Adrenal gland (tissue), 12 donors: ENCODE measurements around the gene TCN2. TPM values are rescaled to one million over a fixed set of nuclear protein-coding genes. Genes with fewer than 3 reads are reported as not detected.

Experiments
- DNase-seq, 7 donors: peaks; one replicate each; pipeline ENCODE4 v3.0.0-alpha.2; 2019 to 2020
- H3K27ac ChIP-seq, 5 donors: fragments of 200-600 bp; sonication (generic) in 4 of 5; 1 replicate in 3 of 5; 2 replicates in 2 of 5; pipeline versions ENCODE4 v1.5.1 to v1.8.0; 2016 to 2020; ENCODE audit warnings: mild to moderate bottlenecking in 1 of 5
- H3K27me3 ChIP-seq: fragments of 200-600 bp; 2 replicates; pipeline ENCODE4 v1.8.0; 2021
- H3K36me3 ChIP-seq, 2 donors: fragments of 200-600 bp; replicated peaks in 1 of 2; 1 replicate in 1 of 2; 2 replicates in 1 of 2; pipeline versions ENCODE4 v1.5.1 to v1.8.0; 2018 to 2022
- H3K4me1 ChIP-seq, 2 donors: fragments of 200-600 bp; replicated peaks in 1 of 2; 1 replicate in 1 of 2; 2 replicates in 1 of 2; pipeline versions ENCODE4 v1.5.1 to v1.8.0; 2018 to 2021
- H3K4me3 ChIP-seq, 4 donors: fragments of 200-600 bp; sonication (generic) in 3 of 4; one replicate each; pipeline ENCODE4 v1.5.1; 2016 to 2018
- H3K9me3 ChIP-seq, 3 donors: fragments of 200-600 bp; sonication (generic) in 1 of 3; replicated peaks in 1 of 3; 1 replicate in 2 of 3; 2 replicates in 1 of 3; pipeline versions ENCODE4 v1.5.1 to v1.8.0; 2016 to 2021
- POLR2A ChIP-seq, 2 donors: fragments of 450-650 bp; IDR thresholded peaks; one replicate each; pipeline ENCODE4 v1.6.1; 2017; ENCODE audit warnings: antibody characterized with exemption in 2 of 2, mild to moderate bottlenecking in 2 of 2, moderate library complexity in 1 of 2
- WGBS, 4 donors: extraction: QIAGEN DNeasy Blood & Tissue Kit in 2 of 4; methylation state at CpG; one replicate each; pipeline versions ENCODE4 v1.1.5 to v1.1.7; 2013 to 2017; 5-methylcytosine and 5-hydroxymethylcytosine counted together
- intact Hi-C, 2 donors: fragments of 100-400 bp; cut with DNase I; formaldehyde crosslinking; loops; one replicate each; pipeline versions ENCODE4 v1.14.1 to v1.15.0; 2022 to 2023
- polyA plus RNA-seq, 3 donors: library from polyadenylated mRNA; stranded (reverse); fragments of 200-250 nt in 2 of 3; fragments of 350-450 nt in 1 of 3; fragmentation: Illumina TruSeq in 1 of 3; extraction: RNeasy Lipid Tissue Mini Kit (QIAGEN cat#74804) in 1 of 3; gene quantifications; one replicate each; pipeline ENCODE4 v1.2.3, GENCODE V29; 2013 to 2014
- total RNA-seq, 9 donors: library from RNA; depleted of rRNA in 4 of 9; stranded (reverse); fragments of >200 nt in 4 of 9; fragments of 120-200 nt in 1 of 9; fragmentation: NEBNext Ultra II Directional in 1 of 9; extraction: Animal tissue kit (Norgen Biotek cat#: 25700) in 1 of 9; gene quantifications; one replicate each; pipeline versions ENCODE4 v1.1.0 to v1.2.4, GENCODE V29; 2013 to 2023
- TF ChIP-seq, protein P1 (sequence below), 6 experiments: fragments of 450-650 bp in 4 of 6; fragments of 200-600 bp in 2 of 6; sonication (generic) in 1 of 6; IDR thresholded peaks; 1 replicate in 5 of 6; 2 replicates in 1 of 6; pipeline versions ENCODE4 v1.5.1 to v1.8.0; 2016 to 2021; ENCODE audit warnings: antibody characterized with exemption in 6 of 6, mild to moderate bottlenecking in 2 of 6, moderate library complexity in 1 of 6
- donor health status: healthy with polysubstance abuse.
- donor health status: Bipolar disorder and iron deficiency.
- donor health status: DM: yes; HTN: yes; CAD: no.
- donor health status: DM: no; HTN: no; CAD: no.
- donor health status: DM: no; HTN: no; CAD: no.
- donor health status: DM: yes; HTN: yes; CAD: no.

TCN2 gene
- total and polyA plus RNA-seq, 12 donors: 12.8 to 108 (median 49.9) TPM

DNA sequence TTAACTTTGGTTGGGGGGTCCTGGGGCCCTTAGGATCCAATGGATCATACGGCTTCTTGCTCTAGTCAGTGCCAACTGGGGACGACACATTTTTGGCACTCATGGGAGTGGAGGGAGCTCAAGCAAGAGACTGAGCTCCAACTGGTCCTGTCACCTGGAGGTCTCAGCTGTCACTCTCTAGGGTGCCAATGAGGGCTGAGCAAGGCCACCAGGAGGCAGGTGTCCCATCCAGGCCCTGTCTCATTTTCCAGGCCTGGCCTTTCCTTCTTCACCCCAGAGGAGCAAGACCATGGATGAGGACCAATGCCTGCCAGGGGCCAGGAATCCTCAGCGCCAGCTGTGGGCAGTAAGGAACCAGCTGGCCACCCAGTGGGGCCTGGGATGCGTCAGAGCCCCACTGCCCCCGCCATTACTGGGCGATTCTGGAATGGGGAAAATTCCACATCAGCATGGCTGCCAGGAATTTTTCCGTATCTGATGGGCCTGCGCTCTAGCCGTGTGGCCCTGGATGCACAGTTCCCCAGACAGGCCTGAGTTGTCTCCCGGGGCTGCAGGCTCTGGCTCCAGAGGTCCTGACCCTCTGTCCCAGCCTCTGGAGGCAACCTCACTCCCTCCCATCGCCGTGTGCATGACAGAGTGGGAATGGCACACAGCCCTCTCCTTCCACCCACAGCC, 31.8 kb upstream of the TCN2 start:
- WGBS, 4 donors: 44 to 83% (median 75%) methylated on average over 4 to 12 of the region's 12 CpGs
- H3K36me3 ChIP-seq: peaks cover 0 to 44% of the 10 kb centered on the region in 2 donors
- H3K9me3 ChIP-seq: no peaks in the 10 kb centered on the region
- TF ChIP-seq POLR2A (IDR thresholded peaks at IDR 0.05): no peak
- TF ChIP-seq, protein P1, sequence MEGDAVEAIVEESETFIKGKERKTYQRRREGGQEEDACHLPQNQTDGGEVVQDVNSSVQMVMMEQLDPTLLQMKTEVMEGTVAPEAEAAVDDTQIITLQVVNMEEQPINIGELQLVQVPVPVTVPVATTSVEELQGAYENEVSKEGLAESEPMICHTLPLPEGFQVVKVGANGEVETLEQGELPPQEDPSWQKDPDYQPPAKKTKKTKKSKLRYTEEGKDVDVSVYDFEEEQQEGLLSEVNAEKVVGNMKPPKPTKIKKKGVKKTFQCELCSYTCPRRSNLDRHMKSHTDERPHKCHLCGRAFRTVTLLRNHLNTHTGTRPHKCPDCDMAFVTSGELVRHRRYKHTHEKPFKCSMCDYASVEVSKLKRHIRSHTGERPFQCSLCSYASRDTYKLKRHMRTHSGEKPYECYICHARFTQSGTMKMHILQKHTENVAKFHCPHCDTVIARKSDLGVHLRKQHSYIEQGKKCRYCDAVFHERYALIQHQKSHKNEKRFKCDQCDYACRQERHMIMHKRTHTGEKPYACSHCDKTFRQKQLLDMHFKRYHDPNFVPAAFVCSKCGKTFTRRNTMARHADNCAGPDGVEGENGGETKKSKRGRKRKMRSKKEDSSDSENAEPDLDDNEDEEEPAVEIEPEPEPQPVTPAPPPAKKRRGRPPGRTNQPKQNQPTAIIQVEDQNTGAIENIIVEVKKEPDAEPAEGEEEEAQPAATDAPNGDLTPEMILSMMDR (IDR thresholded peaks at IDR 0.05): no peak
- peaks cover 0 to 4% of the 10 kb centered on the region in 2 donors for H3K4me1 ChIP-seq
- peak overlapping the region in 1 of 5 donors; percentile 40 for H3K27ac ChIP-seq
- H3K4me3 ChIP-seq: no peak overlapping the region
- intact Hi-C loops: no loop called here
- H3K27me3 ChIP-seq: no peaks in the 10 kb centered on the region
- peak in 2 of 7 donors; percentile 4 to 57 for DNase-seq

DNA sequence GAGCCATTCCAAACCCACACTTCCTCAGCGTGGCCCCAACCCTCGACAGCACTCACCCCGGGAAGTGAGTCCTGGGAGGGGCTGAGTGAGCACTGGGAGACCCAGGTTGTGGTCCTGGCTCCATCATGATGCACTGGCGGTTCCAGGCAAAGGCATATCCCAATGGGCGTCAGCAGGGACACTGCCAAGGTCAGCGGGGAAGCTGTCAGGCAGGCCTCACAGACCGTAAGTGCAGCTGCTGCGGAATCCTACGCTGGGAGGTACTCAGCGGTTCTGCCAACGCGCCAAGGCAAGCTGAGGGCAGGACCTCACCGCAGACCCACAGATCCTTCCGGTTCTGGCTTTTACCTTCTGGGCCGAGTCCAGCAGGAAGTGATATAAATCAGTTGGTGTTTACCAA, 31.1 kb upstream of the TCN2 start:
- no peaks in the 10 kb centered on the region for H3K27me3 ChIP-seq
- no peak overlapping the region for H3K4me3 ChIP-seq
- no peak for DNase-seq
- intact Hi-C loops: no loop called here
- peaks cover 0 to 4% of the 10 kb centered on the region in 2 donors for H3K4me1 ChIP-seq
- H3K27ac ChIP-seq: peak overlapping the region in 1 of 5 donors; percentile 40
- no peaks in the 10 kb centered on the region for H3K9me3 ChIP-seq
- peaks cover 0 to 51% of the 10 kb centered on the region in 2 donors for H3K36me3 ChIP-seq
- 67 to 88% (median 82%) methylated on average over 4 to 15 of the region's 15 CpGs for WGBS, 4 donors
- no peak for TF ChIP-seq POLR2A (IDR thresholded peaks at IDR 0.05)

DNA sequence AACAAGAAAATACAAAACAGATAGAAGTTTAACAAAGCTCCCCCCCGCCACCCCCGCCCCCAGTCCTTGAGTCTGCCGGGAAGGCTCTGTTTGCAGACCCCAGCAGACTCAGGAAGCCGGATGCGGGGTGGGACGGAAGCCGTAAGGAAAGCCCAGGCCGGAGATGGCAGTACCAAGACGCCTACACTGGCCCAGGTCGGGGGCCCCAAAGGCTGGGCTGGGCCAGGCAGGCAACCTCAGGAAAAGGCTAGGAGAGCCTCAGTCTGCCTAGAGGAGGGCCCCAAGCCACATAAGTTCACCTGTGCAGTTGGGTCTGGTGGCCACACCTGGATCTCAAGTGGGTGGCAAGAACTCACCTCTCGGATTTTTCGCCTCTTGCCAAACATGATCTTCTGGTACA, 28.5 kb upstream of the TCN2 start:
- Histone ChIP-seq H3K9me3 (no peaks in the 10 kb centered on the region), H3K27me3 (no peaks in the 10 kb centered on the region), H3K4me1 (peaks cover 0 to 4% of the 10 kb centered on the region in 2 donors), H3K4me3 (no peak overlapping the region), H3K36me3 (peaks cover 0 to 77% of the 10 kb centered on the region in 2 donors), H3K27ac (no peak overlapping the region)
- no peak for DNase-seq
- TF ChIP-seq POLR2A (IDR thresholded peaks at IDR 0.05): no peak
- TF ChIP-seq, protein P1 (IDR thresholded peaks at IDR 0.05): no peak
- intact Hi-C loops: no loop called here
- 84 to 95% (median 91%) methylated on average over 11 to 12 of the region's 12 CpGs for WGBS, 4 donors

DNA sequence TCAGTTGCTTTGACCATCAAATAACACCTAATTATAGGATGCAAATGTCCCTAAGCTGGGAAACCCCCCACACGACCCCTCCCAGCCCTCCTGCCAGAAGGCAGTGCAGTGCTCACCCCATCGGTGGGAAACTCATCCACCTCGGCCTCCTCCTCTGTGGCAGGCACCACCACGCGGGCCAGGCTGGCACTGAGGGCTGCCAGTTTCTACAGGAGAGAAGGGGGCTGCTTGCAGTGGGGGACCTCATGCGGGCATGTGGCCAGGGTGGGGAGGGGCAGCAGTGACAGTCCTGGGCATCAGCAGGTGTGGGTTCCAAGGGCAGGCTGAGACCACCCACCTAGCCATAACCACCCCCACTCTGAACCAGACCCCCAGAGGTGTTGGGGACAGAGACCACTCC, 26.1 kb upstream of the TCN2 start:
- H3K4me3 ChIP-seq: no peak overlapping the region
- no peaks in the 10 kb centered on the region for H3K4me1 ChIP-seq
- no peak for DNase-seq
- H3K36me3 ChIP-seq: peaks cover 0 to 100% of the 10 kb centered on the region in 2 donors
- TF ChIP-seq, protein P1 (IDR thresholded peaks at IDR 0.05): no peak
- no peak for TF ChIP-seq POLR2A (IDR thresholded peaks at IDR 0.05)
- intact Hi-C loops: no loop called here
- no peaks in the 10 kb centered on the region for H3K27me3 ChIP-seq
- H3K9me3 ChIP-seq: no peaks in the 10 kb centered on the region
- 82 to 88% (median 84%) methylated on average over 2 to 6 of the region's 6 CpGs for WGBS, 4 donors
- no peak overlapping the region for H3K27ac ChIP-seq

DNA sequence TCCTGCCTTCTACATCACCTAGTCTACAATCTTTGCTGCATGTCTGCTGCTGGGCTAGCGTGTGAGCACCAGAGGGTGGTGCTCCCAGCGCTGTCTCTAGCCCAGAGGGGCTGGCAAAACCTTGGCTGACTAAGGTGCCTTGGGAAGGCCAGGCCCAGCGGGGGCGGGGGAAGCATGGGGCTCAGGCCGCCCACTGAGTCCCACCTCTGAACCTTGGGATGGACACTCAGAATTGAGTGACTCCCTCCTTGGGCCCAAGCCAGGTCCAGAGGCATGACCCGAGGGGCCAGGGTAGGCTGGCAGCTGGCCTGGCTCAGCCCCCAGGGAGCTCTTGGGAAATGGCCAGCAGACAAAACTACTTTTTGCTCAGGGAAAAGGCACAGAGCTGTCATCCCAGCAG, 24.9 kb upstream of the TCN2 start:
- Histone ChIP-seq H3K9me3 (no peaks in the 10 kb centered on the region), H3K36me3 (peaks cover 0 to 100% of the 10 kb centered on the region in 2 donors)

More for the DNA sequence above, 24.9 kb upstream of the TCN2 start:
- intact Hi-C loops: no loop called here
- peak in 4 of 7 donors; percentile 17 to 40 (median 32) for DNase-seq
- Histone ChIP-seq H3K4me3 (no peak overlapping the region), H3K27me3 (no peaks in the 10 kb centered on the region), H3K27ac (no peak overlapping the region), H3K4me1 (no peaks in the 10 kb centered on the region)
- 76 to 81% (median 79%) methylated on average over 2 to 6 of the region's 6 CpGs for WGBS, 4 donors
- TF ChIP-seq, protein P1 (IDR thresholded peaks at IDR 0.05): no peak
- TF ChIP-seq POLR2A (IDR thresholded peaks at IDR 0.05): no peak
